ENCODE results near the gene ADAT2.
"Not testable (repeated sequence)": the region's sequence is repeated elsewhere in the genome, so short reads cannot be mapped to it uniquely, and the experiment has no call there.

ADAT2 gene

GRCh38 chr6:143450453-143451371 is at the start of gene ADAT2, which contains the start of gene PEX3:
Gene ADAT2, minus strand, starts transcription at chr6:143450695. Its CDS starts 37 bp downstream, at chr6:143450658.
Gene PEX3, plus strand, starts transcription at chr6:143450805. Its CDS starts 238 bp downstream, at chr6:143451043.
- DNase-seq (ENCODE audit: low read depth in 4 of 4, low spot score in 1 of 4): peak; percentile 80 to 91 (median 90)

- no peak for DNase-seq (ENCODE audit: low read depth in 4 of 4, low spot score in 1 of 4)
Measured at GRCh38 chr6:143498428-143498827, 47.9 kb upstream of the ADAT2 start.

DNA sequence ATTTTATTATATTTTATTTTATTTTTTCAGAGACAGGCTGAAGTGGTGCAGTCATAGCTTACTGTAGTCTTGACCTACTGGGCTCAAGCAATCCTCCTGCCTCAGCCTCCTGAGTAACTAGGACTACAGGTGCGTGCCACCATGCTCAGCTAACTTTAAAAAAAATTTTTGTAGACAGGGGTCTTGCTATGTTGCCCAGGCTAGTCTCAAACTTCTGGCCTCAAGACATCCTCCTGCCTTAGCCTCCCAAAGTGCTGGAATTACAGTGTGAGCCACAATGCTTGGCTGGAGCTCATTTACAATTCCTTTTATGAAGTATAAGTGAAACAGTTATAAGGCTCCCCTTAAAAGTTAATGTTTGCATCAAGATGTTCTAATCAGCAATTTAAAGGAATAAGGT is 46.5 kb upstream of the ADAT2 start:
- DNase-seq (ENCODE audit: low read depth in 4 of 4, low spot score in 1 of 4): no peak

DNA sequence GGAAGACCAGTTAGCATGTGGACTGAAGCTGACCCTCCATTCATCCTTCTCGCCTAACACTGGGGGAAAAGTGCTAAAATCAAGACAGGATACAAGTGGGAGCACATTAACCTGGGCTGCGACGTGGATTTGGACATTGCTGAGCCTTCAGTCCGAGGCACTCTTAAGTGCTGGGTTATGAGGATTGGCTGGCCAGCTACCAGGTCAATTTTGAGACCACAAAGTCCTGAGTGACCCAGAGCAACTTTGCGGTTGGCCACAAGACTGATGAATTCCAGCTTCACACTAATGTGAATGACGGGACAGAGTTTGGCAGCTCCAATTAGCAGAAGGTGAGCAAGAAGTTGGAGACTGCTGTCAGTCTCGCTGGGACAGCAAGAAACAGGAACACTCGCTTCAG is 40.3 kb upstream of the ADAT2 start:
- no peak for DNase-seq (ENCODE audit: low read depth in 4 of 4, low spot score in 1 of 4)

DNA sequence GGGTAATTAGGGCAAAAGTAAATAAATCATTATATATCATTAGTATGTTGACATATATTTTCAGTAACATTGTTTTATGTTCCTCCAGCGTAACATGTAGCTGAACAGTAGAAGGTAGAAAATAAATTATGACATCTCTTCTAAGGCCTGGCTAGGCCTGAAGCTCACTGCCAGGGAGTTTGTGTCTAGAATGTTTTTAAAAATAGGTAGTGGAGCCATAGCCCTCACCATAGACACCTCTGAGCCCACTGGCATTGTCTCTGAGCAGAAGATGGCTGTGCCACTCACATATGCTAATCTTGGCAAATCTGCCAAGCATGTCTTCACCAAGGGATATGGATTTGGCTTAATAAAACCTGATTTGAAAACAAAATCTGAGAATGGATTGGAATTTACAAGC is 39.7 kb upstream of the ADAT2 start:
- DNase-seq (ENCODE audit: low read depth in 4 of 4, low spot score in 1 of 4): no peak

DNA sequence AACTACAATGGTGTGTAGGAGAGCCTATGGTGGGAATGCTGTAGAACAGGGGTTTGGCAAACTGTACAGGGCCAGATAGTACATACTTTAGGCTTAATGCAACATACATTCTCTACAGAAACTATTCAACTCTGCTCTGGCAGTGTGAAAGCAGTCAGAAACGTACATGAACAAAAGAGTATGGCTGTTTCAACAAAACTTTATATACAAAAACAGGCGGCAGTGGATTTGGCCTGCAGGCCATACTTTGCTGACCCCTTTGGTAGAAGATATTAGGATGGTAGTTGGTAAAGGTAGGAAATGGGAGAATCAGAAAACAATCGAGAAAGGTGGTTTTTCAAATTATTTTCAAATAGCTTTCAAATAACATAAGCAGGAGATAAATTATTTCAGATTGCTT is 36.3 kb upstream of the ADAT2 start:
- no peak for DNase-seq (ENCODE audit: low read depth in 4 of 4, low spot score in 1 of 4)

GRCh38 chr6:143485967-143486366 is 35.5 kb upstream of the ADAT2 start:
- DNase-seq (ENCODE audit: low read depth in 4 of 4, low spot score in 1 of 4): no peak

GRCh38 chr6:143482593-143482992 is 32.1 kb upstream of the ADAT2 start:
- DNase-seq (ENCODE audit: low read depth in 4 of 4, low spot score in 1 of 4): no peak

- DNase-seq (ENCODE audit: low read depth in 4 of 4, low spot score in 1 of 4): no peak
Measured at GRCh38 chr6:143478479-143479062, 28.1 kb upstream of the ADAT2 start.

GRCh38 chr6:143476545-143476944 is 26.1 kb upstream of the ADAT2 start:
- no peak for DNase-seq (ENCODE audit: low read depth in 4 of 4, low spot score in 1 of 4)

DNA sequence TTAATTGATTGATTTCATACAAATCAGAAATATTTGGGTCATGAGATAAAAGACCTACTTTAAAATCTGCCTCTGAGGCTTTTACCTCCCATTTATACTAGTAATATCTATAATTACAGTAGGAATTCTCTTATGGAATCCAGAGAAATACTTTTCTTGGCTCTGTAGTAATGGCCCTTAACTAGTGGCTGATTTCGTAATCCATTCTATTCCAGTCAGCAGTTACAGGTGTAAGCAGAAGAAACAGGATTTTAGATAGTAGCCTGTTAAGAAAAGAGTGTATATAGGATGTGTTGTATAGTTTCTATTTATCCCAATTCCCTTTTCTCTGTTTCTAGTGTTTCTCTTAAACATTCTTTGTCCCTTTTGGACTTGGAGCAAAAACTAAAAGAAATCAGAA is 21.3 kb upstream of the ADAT2 start:
- no peak for DNase-seq (ENCODE audit: low read depth in 4 of 4, low spot score in 1 of 4)

DNA sequence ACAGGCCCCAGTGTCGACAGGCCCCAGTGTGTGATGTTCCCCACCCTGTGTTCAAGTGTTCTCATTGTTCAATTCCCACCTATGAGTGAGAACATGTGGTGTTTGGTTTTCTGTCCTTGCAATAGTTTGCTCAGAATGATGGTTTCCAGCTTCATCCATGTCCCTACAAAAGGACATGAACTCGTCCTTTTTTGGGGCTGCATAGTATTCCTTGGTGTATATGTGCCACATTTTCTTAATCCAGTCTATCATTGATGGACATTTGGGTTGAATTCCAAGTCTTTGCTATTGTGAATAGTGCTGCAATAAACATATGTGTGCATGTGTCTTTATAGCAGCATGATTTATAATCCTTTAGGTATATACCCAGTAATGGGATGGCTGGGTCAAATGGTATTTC is 18.3 kb upstream of the ADAT2 start:
- DNase-seq (ENCODE audit: low read depth in 4 of 4, low spot score in 1 of 4): not testable (repeated sequence)

DNA sequence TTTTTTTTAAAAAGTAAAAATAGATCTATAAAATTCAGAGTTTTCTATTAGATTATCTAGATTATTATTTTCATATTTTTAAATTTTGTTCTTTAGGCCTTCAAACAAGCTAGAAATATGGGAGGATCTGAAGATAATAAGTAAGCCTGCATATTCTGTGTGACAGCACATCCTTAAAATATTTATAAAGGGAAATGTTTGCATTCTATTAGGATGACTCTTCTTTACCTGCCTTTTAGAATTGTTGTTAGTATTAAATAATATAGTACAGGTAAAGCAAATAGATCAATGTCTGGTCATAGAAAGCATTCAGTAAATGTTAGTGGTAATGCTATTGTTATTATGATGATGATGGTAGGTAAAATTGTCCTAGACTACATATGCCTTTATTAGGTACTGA is 17.5 kb upstream of the ADAT2 start:
- DNase-seq (ENCODE audit: low read depth in 4 of 4, low spot score in 1 of 4): no peak

DNA sequence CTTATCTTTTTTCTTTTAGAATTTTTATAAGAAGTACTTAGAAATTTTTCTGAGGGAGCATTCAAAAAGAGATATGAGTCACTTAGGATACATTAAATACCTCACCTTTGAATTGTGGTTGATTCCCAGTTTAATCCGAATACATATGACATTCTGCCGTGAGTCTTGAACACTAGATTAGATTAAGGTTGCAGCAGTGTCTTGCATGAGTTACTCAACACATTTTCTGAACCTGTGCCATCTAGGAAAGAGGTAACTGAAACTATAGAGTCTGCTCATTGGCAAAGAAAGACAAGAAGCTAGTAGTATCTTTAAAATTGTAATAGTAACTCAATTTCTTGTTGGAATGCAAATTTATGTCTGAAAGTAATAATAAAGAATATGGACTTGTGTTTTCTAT is 15.1 kb upstream of the ADAT2 start:
- no peak for DNase-seq (ENCODE audit: low read depth in 4 of 4, low spot score in 1 of 4)

DNA sequence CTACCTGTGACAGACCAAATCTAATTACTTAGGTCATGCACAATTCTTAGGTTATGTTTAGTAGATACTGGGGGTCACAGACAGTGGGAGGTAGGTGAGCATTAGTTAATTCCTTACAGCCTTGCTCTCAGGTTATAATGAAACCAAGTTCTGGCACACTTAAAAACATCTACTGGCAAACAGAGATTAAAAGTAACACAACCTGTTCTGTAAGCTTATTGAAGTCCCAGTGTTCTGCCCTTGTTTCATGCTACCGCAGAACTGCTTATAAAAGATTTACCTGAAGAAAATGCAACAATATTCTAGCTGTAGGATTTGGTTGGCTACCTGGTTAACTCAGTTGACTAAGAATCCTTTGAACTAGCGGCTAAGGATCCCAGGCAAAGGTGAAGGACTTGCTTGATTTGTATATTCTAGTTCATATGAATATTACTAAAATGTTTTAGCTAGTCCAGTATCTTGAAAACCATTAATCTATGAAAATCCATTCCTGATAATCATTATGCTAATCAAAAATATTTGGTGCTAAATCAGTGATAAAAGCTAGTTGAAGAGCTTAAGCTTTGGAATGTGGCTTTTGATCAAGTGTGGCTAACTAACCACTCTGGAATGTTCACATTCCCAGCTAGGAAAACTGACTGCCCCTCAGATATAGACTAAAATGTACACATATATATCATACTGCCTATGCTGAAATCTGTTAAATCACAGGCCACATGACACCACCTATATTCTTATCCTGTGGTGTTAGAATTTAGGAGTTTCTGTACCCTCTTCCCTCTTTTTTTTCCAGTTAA is 7.3 kb upstream of the ADAT2 start:
- no peak for DNase-seq (ENCODE audit: low read depth in 4 of 4, low spot score in 1 of 4)

GRCh38 chr6:143451531-143451930 is 1.0 kb upstream of the ADAT2 start:
- no peak for DNase-seq (ENCODE audit: low read depth in 4 of 4, low spot score in 1 of 4)

GRCh38 chr6:143449714-143450452 is 612 bp downstream of the ADAT2 start:
- peak in 1 of 4 experiments; percentile 15 for DNase-seq (ENCODE audit: low read depth in 4 of 4, low spot score in 1 of 4)

GRCh38 chr6:143449082-143449713 is 1.3 kb downstream of the ADAT2 start:
- DNase-seq (ENCODE audit: low read depth in 4 of 4, low spot score in 1 of 4): no peak

GRCh38 chr6:143447865-143448264 is 2.6 kb downstream of the ADAT2 start:
- not testable (repeated sequence) for DNase-seq (ENCODE audit: low read depth in 4 of 4, low spot score in 1 of 4)

DNA sequence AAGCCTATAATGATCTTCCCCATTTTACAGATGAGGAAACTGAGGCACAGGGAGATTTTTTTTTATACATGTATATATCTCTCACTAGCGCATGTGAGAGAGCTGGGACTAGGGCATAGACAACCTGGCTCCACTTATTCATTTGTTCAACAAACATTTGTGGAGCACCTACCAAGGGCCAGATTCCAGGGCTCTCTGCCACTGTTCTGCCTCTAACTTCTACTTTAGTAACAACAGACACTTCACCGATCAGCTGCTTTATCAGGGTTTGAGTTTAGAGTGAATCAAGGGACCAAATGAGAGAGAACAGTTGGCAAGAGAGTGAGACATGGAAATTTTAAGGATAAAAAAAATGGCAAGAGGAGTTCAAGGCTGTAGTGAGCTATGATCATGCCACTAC is 7.4 kb downstream of the ADAT2 start:
- no peak for DNase-seq (ENCODE audit: low read depth in 4 of 4, low spot score in 1 of 4)

All from stimulated activated CD4-positive, alpha-beta T cell treated with anti-CD3 and anti-CD28 coated beads, Interleukin-1b, Interleukin-23, amount 100 ng/mL, for 24 hours (primary cell).